ENCODE results near the gene NOL4.
"Not testable (repeated sequence)": the region's sequence is repeated elsewhere in the genome, so short reads cannot be mapped to it uniquely, and the experiment has no call there.

NOL4 gene

GRCh38 chr18:34224423-34225217 is at the start of gene NOL4:
Gene NOL4, minus strand, starts transcription at chr18:34224913. Its CDS starts 1,660 bp downstream, at chr18:34223253.
- no peaks in the 10 kb centered on the region for H3K36me3 ChIP-seq (ENCODE audit: control insufficient read depth in 2 of 2, insufficient read depth in 2 of 2, low read length in 2 of 2)
- no peaks in the 10 kb centered on the region for H3K9me3 ChIP-seq (ENCODE audit: control insufficient read depth in 2 of 2, low read length in 2 of 2)
- no peak within 1 kb of the TSS for H3K27ac ChIP-seq (ENCODE audit: low read depth in 2 of 2, low read length in 2 of 2)
- peaks cover 10 to 20% of the 10 kb centered on the region in 2 donors for H3K4me1 ChIP-seq (ENCODE audit: control insufficient read depth in 2 of 2, insufficient read depth in 2 of 2, low read length in 2 of 2)
- H3K9ac ChIP-seq (ENCODE audit: low read depth in 1 of 2, low read length in 2 of 2): peak within 1 kb of the TSS in 1 of 2 donors; percentile 51
- peak within 1 kb of the TSS; percentile 62 to 64 for H3K4me3 ChIP-seq (ENCODE audit: low read length in 2 of 2)
- peaks cover 23 to 37% of the 10 kb centered on the region in 2 donors for H3K27me3 ChIP-seq (ENCODE audit: control insufficient read depth in 2 of 2, insufficient read depth in 2 of 2, low read length in 2 of 2)

GRCh38 chr18:34266029-34266428 is 41.3 kb upstream of the NOL4 start:
- not testable (repeated sequence) for H3K27ac ChIP-seq (ENCODE audit: low read depth in 2 of 2, low read length in 2 of 2); H3K4me3 ChIP-seq (ENCODE audit: low read length in 2 of 2); H3K9ac ChIP-seq (ENCODE audit: low read depth in 1 of 2, low read length in 2 of 2); H3K27me3 ChIP-seq (ENCODE audit: control insufficient read depth in 2 of 2, insufficient read depth in 2 of 2, low read length in 2 of 2); H3K4me1 ChIP-seq (ENCODE audit: control insufficient read depth in 2 of 2, insufficient read depth in 2 of 2, low read length in 2 of 2); H3K9me3 ChIP-seq (ENCODE audit: control insufficient read depth in 2 of 2, low read length in 2 of 2); H3K36me3 ChIP-seq (ENCODE audit: control insufficient read depth in 2 of 2, insufficient read depth in 2 of 2, low read length in 2 of 2)

GRCh38 chr18:34261865-34262780 is 37.4 kb upstream of the NOL4 start:
- H3K9ac ChIP-seq (ENCODE audit: low read depth in 1 of 2, low read length in 2 of 2): no peak overlapping the region
- no peaks in the 10 kb centered on the region for H3K27me3 ChIP-seq (ENCODE audit: control insufficient read depth in 2 of 2, insufficient read depth in 2 of 2, low read length in 2 of 2)
- H3K36me3 ChIP-seq (ENCODE audit: control insufficient read depth in 2 of 2, insufficient read depth in 2 of 2, low read length in 2 of 2): no peaks in the 10 kb centered on the region
- H3K4me1 ChIP-seq (ENCODE audit: control insufficient read depth in 2 of 2, insufficient read depth in 2 of 2, low read length in 2 of 2): peaks cover 0 to 4% of the 10 kb centered on the region in 2 donors
- H3K9me3 ChIP-seq (ENCODE audit: control insufficient read depth in 2 of 2, low read length in 2 of 2): peaks cover 0 to 2% of the 10 kb centered on the region in 2 donors
- H3K4me3 ChIP-seq (ENCODE audit: low read length in 2 of 2): peak overlapping the region in 1 of 2 donors; percentile 16
- no peak overlapping the region for H3K27ac ChIP-seq (ENCODE audit: low read depth in 2 of 2, low read length in 2 of 2)

GRCh38 chr18:34258176-34258575 is 33.5 kb upstream of the NOL4 start:
- Histone ChIP-seq H3K27me3 (ENCODE audit: control insufficient read depth in 2 of 2, insufficient read depth in 2 of 2, low read length in 2 of 2) (no peaks in the 10 kb centered on the region), H3K36me3 (ENCODE audit: control insufficient read depth in 2 of 2, insufficient read depth in 2 of 2, low read length in 2 of 2) (no peaks in the 10 kb centered on the region), H3K9ac (ENCODE audit: low read depth in 1 of 2, low read length in 2 of 2) (no peak overlapping the region), H3K27ac (ENCODE audit: low read depth in 2 of 2, low read length in 2 of 2) (no peak overlapping the region), H3K4me1 (ENCODE audit: control insufficient read depth in 2 of 2, insufficient read depth in 2 of 2, low read length in 2 of 2) (peaks cover 0 to 4% of the 10 kb centered on the region in 2 donors), H3K4me3 (ENCODE audit: low read length in 2 of 2) (no peak overlapping the region), H3K9me3 (ENCODE audit: control insufficient read depth in 2 of 2, low read length in 2 of 2) (no peaks in the 10 kb centered on the region)

- Histone ChIP-seq H3K4me1 (ENCODE audit: control insufficient read depth in 2 of 2, insufficient read depth in 2 of 2, low read length in 2 of 2) (peaks cover 0 to 7% of the 10 kb centered on the region in 2 donors), H3K27me3 (ENCODE audit: control insufficient read depth in 2 of 2, insufficient read depth in 2 of 2, low read length in 2 of 2) (no peaks in the 10 kb centered on the region), H3K36me3 (ENCODE audit: control insufficient read depth in 2 of 2, insufficient read depth in 2 of 2, low read length in 2 of 2) (no peaks in the 10 kb centered on the region), H3K9ac (ENCODE audit: low read depth in 1 of 2, low read length in 2 of 2) (no peak overlapping the region), H3K27ac (ENCODE audit: low read depth in 2 of 2, low read length in 2 of 2) (peak overlapping the region in 1 of 2 donors; percentile 41), H3K4me3 (ENCODE audit: low read length in 2 of 2) (no peak overlapping the region), H3K9me3 (ENCODE audit: control insufficient read depth in 2 of 2, low read length in 2 of 2) (no peaks in the 10 kb centered on the region)
These were observed 27.2 kb upstream of the NOL4 start for GRCh38 chr18:34251919-34252318.

- peaks cover 0 to 7% of the 10 kb centered on the region in 2 donors for H3K4me1 ChIP-seq (ENCODE audit: control insufficient read depth in 2 of 2, insufficient read depth in 2 of 2, low read length in 2 of 2)
- no peak overlapping the region for H3K9ac ChIP-seq (ENCODE audit: low read depth in 1 of 2, low read length in 2 of 2)
- no peaks in the 10 kb centered on the region for H3K36me3 ChIP-seq (ENCODE audit: control insufficient read depth in 2 of 2, insufficient read depth in 2 of 2, low read length in 2 of 2)
- no peak overlapping the region for H3K4me3 ChIP-seq (ENCODE audit: low read length in 2 of 2)
- no peaks in the 10 kb centered on the region for H3K27me3 ChIP-seq (ENCODE audit: control insufficient read depth in 2 of 2, insufficient read depth in 2 of 2, low read length in 2 of 2)
- H3K27ac ChIP-seq (ENCODE audit: low read depth in 2 of 2, low read length in 2 of 2): no peak overlapping the region
- H3K9me3 ChIP-seq (ENCODE audit: control insufficient read depth in 2 of 2, low read length in 2 of 2): no peaks in the 10 kb centered on the region
These were observed 24.0 kb upstream of the NOL4 start for GRCh38 chr18:34248727-34249126.

GRCh38 chr18:34242739-34243138 is 18.0 kb upstream of the NOL4 start:
- Histone ChIP-seq H3K9me3 (ENCODE audit: control insufficient read depth in 2 of 2, low read length in 2 of 2) (no peaks in the 10 kb centered on the region), H3K27me3 (ENCODE audit: control insufficient read depth in 2 of 2, insufficient read depth in 2 of 2, low read length in 2 of 2) (no peaks in the 10 kb centered on the region), H3K4me1 (ENCODE audit: control insufficient read depth in 2 of 2, insufficient read depth in 2 of 2, low read length in 2 of 2) (no peaks in the 10 kb centered on the region), H3K9ac (ENCODE audit: low read depth in 1 of 2, low read length in 2 of 2) (no peak overlapping the region), H3K4me3 (ENCODE audit: low read length in 2 of 2) (no peak overlapping the region), H3K36me3 (ENCODE audit: control insufficient read depth in 2 of 2, insufficient read depth in 2 of 2, low read length in 2 of 2) (no peaks in the 10 kb centered on the region), H3K27ac (ENCODE audit: low read depth in 2 of 2, low read length in 2 of 2) (no peak overlapping the region)

GRCh38 chr18:34233781-34234388 is 9.2 kb upstream of the NOL4 start:
- H3K4me3 ChIP-seq (ENCODE audit: low read length in 2 of 2); H3K9ac ChIP-seq (ENCODE audit: low read depth in 1 of 2, low read length in 2 of 2); H3K4me1 ChIP-seq (ENCODE audit: control insufficient read depth in 2 of 2, insufficient read depth in 2 of 2, low read length in 2 of 2); H3K9me3 ChIP-seq (ENCODE audit: control insufficient read depth in 2 of 2, low read length in 2 of 2); H3K36me3 ChIP-seq (ENCODE audit: control insufficient read depth in 2 of 2, insufficient read depth in 2 of 2, low read length in 2 of 2); H3K27me3 ChIP-seq (ENCODE audit: control insufficient read depth in 2 of 2, insufficient read depth in 2 of 2, low read length in 2 of 2); H3K27ac ChIP-seq (ENCODE audit: low read depth in 2 of 2, low read length in 2 of 2): not testable (repeated sequence)

GRCh38 chr18:34225218-34225553 is 473 bp upstream of the NOL4 start:
- Histone ChIP-seq H3K9me3 (ENCODE audit: control insufficient read depth in 2 of 2, low read length in 2 of 2) (no peaks in the 10 kb centered on the region), H3K27me3 (ENCODE audit: control insufficient read depth in 2 of 2, insufficient read depth in 2 of 2, low read length in 2 of 2) (peaks cover 20 to 33% of the 10 kb centered on the region in 2 donors), H3K4me1 (ENCODE audit: control insufficient read depth in 2 of 2, insufficient read depth in 2 of 2, low read length in 2 of 2) (peaks cover 10 to 20% of the 10 kb centered on the region in 2 donors), H3K9ac (ENCODE audit: low read depth in 1 of 2, low read length in 2 of 2) (no peak overlapping the region), H3K4me3 (ENCODE audit: low read length in 2 of 2) (peak overlapping the region in 1 of 2 donors; percentile 64), H3K27ac (ENCODE audit: low read depth in 2 of 2, low read length in 2 of 2) (no peak overlapping the region), H3K36me3 (ENCODE audit: control insufficient read depth in 2 of 2, insufficient read depth in 2 of 2, low read length in 2 of 2) (no peaks in the 10 kb centered on the region)
